Activated T-cell treated with anti-CD3 and anti-CD28 coated beads, Interleukin-2, amount 50 U/mL, for 48 hours (primary cell): Measurements from ENCODE around the gene MEGF9.
"Not testable (repeated sequence)": the region's sequence is repeated elsewhere in the genome, so short reads cannot be mapped to it uniquely, and the experiment has no call there.

Experiments used
- DNase-seq, 2 experiments: peaks; one replicate each; pipeline ENCODE4 v3.0.0-alpha.2; 2020

MEGF9 gene

DNA sequence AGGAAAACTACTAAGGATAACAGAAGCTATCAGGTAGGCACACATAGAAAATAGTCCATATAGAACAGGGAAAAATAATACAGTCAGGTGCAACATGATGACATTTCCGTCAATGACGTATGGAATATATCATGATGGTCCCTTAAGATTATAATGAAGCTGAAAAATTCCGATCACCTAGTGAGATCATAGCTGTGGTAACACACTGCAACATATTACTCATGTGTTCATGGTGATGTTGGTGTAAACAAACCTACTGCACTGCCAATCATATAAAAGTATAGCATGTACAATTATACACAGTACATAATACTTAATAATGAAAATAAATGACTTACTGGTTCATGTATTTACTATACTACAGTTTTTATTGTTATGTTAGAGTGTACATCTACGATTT lies 60.0 kb downstream of the MEGF9 start:
- DNase-seq, result no peak

DNA sequence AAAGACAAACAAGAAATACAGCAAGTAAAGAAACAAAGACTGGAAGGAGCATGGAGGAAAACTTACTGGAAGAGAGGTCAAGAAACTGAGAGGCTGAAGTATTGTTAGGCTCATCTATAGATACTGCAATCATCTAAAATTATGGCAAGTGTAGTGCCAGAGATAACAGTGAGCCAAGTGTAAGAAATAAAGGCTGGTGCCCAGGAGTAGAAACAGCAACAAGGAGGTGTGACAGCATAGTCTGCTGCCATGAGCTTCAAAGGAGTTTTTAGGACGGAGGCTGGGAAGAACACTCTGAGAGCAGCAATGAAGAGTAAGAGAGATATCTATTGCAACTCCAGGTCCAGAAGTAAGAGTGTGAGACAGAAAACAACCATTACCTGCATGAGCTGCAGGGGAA lies 60.5 kb downstream of the MEGF9 start:
- DNase-seq, result no peak

DNA sequence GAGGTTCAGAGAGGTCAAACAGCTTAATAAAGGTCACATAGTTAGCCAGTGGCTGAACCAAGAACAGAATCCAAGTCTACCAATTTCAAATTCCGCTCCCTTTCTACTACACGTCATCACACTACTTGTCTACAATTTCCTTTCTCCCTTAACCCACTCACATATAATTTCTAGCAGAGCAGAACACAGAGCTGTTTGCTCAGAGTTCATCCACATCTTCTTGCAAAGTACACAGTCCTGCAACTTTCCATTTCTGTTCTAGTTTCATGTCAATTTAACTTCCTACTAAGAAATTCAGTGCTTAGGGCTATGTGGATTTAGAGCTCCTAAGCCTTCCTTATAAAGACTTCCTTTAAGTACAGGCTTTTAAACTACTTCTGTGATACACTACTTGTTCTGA lies 61.3 kb downstream of the MEGF9 start:
- DNase-seq, result no peak

GRCh38 chr9:120650352-120650751 lies 63.9 kb downstream of the MEGF9 start:
- DNase-seq, result no peak

GRCh38 chr9:120648581-120649197 lies 65.6 kb downstream of the MEGF9 start:
- no peak for DNase-seq

GRCh38 chr9:120646948-120647347 lies 67.3 kb downstream of the MEGF9 start:
- DNase-seq, result no peak

DNA sequence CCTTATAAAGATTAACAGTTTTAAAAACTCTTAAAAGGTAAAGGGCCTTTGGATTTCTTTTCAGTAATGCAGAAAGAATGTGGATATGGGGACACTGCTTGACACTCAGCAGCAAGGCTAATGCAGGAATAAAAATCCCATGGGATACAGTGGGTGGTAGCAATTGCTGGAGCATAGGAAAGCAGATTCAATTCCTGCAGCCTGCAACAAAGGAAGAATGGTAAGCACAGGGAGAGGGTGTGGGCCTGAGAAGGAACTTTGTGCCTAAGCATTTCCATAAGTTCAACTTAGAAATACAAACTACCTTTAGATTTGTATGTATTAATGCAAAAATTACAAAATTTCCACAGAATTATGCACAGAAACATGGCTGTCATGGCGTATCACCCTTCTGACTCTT lies 68.5 kb downstream of the MEGF9 start:
- DNase-seq, result no peak

- DNase-seq, result no peak
These were observed 71.2 kb downstream of the MEGF9 start for GRCh38 chr9:120643061-120643460.

- DNase-seq, result no peak
These were observed 72.0 kb downstream of the MEGF9 start for GRCh38 chr9:120642129-120642770.

DNA sequence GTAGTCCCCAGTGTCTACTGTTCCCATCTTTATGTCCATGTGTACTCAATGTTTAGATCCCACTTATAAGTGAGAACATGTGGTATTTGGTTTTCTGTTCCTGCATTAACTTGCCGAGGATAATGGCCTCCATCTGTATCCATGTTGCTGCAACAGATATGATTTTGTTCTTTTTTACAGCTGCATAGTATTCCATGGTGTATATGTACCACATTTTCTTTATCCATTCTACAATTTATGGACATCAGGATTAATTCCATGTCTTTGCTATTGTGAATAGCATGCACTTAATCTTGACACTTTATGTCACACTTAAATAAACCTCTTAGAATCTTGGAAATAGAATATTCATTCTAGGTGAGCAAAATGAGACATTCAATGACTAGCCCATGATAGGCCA lies 73.4 kb downstream of the MEGF9 start:
- DNase-seq, result not testable (repeated sequence)

- no peak for DNase-seq
These were observed 73.9 kb downstream of the MEGF9 start for GRCh38 chr9:120640380-120640779.

DNA sequence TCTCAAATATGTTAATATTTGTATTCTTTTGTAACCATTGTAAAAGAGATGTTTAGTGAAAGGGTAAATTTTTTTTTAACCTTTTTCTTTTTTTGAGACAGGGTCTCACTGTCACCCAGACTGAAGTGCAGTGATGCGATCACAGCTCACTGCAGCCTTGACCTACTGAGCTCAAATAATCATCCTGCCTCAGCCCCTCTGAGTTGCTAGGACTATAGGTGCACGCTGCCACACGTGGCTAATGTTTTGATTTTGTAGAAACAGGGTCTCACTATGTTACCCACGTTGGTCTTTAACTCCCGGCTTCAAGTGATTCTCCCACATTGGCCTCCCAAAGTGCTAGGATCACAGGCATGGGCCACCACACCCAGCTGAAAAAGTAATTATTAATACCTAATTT lies 76.4 kb downstream of the MEGF9 start:
- DNase-seq, result no peak

- no peak for DNase-seq
These were observed 77.9 kb downstream of the MEGF9 start for GRCh38 chr9:120636194-120636957.

GRCh38 chr9:120635011-120635410 lies 79.3 kb downstream of the MEGF9 start:
- DNase-seq, result no peak

DNA sequence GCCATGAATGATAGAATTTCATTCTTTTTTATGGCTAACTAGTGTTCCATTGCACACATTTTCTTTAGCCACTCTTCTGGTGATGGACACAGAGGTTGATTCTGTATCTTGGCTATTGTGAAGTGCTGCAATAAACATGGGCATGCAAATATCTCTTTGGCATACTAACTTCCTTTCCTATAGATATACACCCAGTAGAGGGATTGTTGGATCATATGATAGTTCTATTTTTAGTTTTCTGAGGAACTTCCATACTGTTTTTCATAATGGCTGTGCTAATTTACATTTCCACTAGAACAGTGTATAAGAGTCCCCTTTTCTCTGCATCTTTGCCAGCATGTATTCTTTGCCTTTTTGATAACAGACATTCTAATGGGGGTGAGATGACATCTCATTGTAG lies 83.9 kb downstream of the MEGF9 start:
- no peak for DNase-seq

DNA sequence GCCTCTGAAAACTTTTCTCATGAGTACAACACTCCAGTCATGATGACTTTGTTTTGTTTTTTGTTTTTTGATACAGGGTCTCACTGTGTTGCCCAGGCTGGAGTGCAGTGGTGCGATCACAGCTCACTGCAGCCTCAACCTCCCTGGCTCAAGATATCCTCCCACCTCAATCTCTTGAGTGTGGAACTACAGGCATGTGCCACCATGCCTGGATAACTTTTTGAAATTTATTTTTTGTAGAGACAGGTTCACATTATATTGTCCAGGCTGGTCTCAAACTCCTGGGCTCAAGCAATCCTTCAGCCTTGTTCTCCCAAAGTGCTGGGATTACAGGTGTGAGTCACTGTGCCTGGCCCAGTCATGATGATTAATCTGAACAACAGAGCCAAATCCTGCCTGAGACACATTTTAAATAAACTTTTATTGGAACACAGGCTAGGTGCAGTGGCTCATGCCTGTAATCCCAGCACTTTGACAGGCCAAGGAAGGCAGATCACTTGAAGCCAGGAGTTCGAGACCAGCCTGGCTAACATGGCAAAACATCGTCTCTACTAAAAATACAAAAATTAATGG lies 85.3 kb downstream of the MEGF9 start:
- not testable (repeated sequence) for DNase-seq

DNA sequence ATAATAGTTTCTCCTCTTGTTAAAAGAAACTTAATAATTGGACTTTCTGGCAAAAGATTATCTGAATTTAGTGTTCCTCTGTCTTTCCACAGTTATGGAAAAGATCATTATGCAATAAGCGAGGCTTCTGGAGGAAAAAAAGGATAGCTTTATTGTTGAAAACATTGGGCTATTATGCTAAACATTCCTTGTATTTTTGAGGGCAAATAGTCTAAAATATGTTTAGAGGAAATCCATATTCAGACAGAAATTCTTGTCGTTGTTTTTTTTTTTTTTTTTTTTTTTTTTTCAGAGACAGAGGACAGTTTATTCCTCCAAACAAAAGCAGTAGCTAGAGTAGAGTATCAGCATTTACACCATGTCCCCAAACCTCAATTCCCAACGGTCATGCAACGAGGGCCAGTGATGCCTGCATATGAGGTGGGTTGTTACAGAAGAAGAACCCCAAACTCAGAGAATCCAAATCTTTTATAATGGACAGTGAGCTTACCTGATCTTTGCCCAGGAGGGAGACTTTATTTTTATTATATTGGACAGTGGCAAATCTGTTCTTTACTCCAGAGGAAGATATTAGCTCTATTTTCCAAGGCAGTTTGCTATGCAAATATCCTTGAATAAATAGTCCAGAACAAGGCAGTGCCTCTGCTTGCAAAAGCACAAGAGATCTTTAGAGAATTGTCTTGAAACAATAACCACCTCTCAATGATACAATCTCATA lies 85.9 kb downstream of the MEGF9 start:
- DNase-seq, result no peak

DNA sequence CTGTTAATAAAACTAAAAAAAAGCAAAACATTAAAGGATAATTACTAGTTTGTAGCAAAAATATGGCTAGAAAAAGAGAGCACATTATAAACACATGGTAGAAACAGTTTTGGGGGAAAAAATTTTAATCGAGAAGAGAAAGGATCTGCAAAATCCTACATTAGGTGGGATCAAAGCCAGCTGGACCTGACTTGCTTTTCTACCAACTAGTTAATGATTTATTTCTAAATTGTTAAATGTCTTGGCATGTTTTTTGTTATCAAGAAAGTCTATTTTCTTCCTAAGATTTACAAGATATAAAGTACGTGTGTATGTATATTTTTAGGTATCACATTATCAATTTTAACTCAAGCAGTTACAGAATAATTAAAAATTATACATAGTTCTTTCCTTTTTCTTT lies 87.2 kb downstream of the MEGF9 start:
- DNase-seq, result no peak

GRCh38 chr9:120626512-120626911 lies 87.8 kb downstream of the MEGF9 start:
- DNase-seq, result no peak

- no peak for DNase-seq
These were observed 89.0 kb downstream of the MEGF9 start for GRCh38 chr9:120625222-120625621.

- DNase-seq, result no peak
These were observed 91.5 kb downstream of the MEGF9 start for GRCh38 chr9:120622790-120623189.

GRCh38 chr9:120621941-120622340 lies 92.3 kb downstream of the MEGF9 start:
- no peak for DNase-seq
